DMS53 treated with DMSO at 0.1 percent for 48 hours (cell line): Measurements from ENCODE around the gene C1GALT1C1L.
"Not testable (repeated sequence)": the region's sequence is repeated elsewhere in the genome, so short reads cannot be mapped to it uniquely, and the experiment has no call there.

ENCODE experiments used
- DNase-seq: peaks from one replicate; lab custom pipeline; 2025; ENCODE audit not compliant: unreplicated experiment; lab: John Stamatoyannopoulos, UW

Gene C1GALT1C1L

DNA sequence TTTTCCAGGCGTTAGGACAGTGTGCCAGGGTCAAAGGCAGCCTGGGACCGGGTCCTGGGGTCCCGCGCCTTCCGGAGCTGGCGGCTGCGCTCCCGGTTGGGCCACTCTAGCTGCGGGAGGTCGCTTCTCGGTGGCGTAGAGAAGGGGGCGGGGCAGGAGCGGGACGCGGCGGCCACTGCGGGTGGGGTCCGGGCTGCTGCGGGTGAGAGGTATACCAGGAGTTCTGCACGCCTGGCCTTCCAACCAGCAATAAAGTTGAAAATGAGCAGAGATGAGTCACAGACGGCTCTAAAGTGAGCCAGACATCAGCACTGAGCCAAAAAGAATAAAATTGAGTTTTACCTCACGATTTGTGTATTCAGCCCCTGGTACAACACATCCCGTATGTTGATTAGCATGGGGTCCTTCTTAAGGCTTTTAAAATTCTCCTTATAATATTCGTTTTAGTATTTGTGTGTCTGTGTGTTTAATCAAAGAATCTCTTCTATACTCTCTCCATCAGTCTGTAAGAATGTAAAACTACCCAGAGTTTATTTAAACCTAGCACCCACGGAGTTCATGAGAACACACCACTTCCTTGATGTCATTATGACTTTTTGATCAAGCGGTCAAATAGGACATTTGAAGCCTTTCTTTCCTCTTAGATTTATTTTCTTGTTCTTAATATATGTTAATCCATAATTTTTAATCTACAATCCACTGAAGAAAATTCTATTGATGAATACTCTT is at the start of gene C1GALT1C1L:
C1GALT1C1L (minus strand) TSS at position 108 of the 729 bp plus-strand sequence; CDS start at position 1, 107 bp downstream.
- DNase-seq: peak; percentile 63

DNA sequence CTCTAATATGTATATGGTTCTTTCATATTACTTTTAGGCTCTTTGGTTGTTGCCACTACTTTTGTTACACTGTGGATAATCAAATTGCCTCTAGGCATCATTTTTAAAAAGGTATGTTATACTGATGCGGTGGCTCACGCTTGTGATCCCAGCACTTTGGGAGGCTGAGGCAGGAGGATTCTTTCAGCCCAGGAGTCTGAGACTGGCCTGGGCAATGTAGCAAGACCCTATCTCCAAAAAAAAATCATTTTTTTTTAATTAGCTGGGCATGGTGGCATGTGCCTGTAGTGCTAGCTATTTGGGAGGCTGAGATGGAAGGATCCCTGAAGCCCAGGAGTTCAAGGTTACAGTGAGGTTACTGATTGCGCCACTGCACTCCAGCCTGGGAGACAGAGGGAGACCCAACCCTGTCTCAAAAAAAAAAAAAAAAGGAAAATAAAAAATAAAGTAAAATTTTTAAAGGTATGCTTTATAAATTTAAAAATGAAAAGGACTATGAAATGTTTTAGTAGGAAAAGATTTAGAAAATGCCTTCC is 49.5 kb upstream of the C1GALT1C1L start:
- no peak for DNase-seq

DNA sequence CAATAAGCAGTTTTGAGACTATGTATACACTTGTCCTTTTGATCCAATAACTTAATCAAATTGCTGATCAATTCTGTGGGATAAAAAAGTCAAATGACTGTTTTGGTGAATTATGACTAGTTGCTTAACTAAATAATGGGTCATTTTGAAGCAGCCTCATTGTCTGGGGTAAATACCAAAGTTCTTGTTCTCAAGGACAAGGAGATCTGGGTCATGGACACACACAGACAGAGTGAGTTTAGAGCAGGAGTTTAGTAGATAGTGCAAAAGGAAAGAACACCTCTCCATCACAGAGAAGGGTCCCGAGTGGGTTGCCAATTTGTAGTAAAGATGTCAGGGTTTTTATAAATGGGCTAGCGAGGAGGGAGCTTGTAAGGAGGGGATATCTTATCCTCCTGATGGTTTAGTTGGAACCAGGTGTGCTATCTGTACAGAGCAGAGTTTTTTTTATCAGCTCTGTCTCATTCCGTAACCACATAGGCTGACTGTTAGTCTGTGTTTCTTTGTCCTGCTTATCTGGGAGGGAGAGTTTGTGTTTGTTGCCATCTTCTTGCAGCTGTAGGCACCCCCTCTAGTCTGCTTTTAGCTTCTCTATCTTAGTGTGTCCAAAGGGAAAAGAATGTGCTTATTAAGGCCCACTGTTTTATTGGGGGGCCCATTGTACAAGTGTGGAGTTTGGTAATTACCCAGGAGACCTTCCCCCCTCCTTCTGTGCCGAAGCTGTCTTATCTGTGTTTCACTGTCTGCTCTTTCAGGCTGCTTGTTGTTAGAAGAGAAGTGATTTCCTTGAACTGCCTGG is 48.7 kb upstream of the C1GALT1C1L start:
- DNase-seq: no peak

- no peak for DNase-seq
Observed at GRCh38 chr2:43718530-43719124, 42.4 kb upstream of the C1GALT1C1L start.

DNA sequence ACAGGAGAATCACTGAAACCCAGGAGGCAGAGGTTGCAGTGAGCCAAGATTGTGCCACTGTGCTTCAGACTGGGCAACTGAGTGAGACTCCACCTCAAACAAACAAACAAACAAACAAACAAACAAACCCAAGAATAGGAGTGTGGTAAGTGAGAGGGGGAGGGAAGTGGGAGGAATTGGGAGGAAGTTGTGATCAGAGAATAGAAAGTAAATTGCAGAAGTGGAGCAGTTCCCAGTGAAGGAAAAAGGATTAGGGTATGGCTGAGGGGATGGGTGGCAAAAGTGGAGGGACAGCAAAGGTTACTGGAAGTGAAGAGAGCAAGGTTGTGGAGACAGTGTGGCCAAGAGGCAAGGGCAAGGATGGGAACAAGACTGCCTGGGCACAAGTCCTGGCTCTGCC is 41.1 kb upstream of the C1GALT1C1L start:
- no peak for DNase-seq

DNA sequence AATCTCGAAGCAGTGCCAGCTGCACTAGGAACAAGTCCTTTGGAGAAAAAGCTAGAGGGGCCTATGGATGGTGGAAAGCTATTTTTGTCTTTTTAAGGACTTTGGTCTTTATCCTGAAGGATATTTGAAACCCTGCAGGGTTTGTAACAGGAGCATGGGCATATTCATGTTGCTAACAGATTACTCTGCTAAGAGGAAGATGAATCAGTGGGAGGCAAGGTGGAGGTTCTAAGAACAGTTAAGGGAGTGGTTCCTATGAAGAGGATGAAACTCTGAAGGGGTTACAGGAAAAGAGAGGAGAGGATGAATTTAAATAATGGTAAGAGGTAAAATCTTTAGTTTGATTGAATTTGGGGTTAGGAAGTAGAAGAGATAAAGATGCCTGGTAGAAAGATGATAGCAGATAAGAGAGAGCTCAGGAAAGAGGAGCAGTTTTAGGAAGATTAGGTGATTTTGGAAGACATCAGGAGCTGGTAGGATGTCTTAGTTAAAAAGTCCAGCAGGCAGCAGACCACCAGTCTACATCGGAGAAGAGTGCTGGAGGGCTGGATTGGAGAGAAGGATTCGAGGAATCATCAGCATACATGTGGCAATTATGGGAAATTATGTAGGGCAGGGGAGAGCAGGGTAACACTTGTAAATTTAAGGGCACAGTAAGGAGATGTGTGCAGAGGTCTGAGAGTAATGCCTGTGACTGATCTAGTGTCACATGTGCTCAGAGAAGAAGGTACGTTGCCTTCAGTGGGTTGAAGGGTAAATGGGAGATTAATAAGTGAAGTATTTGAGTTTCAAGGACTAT is 39.3 kb upstream of the C1GALT1C1L start:
- DNase-seq: no peak

DNA sequence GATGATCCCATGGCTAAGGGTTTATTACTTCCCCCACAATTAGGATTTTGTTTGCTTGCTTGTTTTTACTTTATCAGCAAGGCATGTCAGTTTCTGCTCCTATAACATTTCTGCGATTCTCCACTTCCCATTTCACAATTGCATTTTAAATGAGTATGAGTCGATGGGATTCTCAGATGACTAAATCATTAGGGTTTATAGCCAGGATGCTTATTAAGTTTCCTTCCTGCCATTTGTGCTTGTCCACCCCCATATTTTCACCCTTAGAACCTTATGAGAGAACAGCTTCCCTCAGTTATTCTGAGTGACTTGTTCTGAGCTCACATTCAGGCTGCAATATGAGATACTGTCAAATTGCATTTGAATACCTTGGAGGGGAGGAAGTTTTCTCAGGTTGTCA is 37.9 kb upstream of the C1GALT1C1L start:
- no peak for DNase-seq

- no peak for DNase-seq
Observed at GRCh38 chr2:43710866-43711265, 34.6 kb upstream of the C1GALT1C1L start.

DNA sequence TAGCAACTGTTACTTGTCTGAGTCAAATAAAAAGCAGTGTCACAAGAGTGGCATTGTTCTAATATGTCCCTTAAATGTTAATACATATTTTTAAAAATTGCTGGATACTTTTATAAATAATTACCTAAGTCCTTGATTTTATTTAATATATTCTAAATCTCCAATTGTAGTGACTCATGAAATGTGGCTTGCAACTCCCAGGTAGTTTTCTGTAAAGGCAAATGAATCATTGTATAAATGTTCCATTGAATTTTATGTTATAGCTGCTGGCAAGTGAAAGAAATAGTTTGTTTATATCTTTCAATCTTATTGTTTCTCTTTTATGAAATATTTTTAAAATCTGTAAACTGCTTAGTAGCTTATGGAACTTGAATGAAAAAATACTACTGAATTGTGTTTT is 32.7 kb upstream of the C1GALT1C1L start:
- DNase-seq: no peak

DNA sequence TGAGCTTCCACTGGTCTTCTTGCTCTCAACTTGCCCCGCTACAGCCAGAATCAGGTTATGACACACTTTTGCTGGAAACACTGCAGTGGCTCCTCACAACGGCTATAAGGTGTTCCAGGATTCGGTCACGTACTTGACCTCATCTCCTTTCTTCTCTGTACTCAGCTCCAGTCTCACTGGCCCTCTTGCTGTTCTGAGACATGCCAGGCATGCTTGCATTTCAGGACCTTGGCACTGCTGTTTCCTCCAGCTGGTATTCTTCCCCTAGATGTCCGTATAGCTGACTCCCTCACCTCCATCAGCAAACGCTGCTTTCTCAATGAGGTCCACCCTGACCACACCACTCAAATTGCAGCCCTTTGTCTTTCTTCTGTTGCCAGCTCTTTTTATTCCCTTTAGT is 31.9 kb upstream of the C1GALT1C1L start:
- no peak for DNase-seq

DNA sequence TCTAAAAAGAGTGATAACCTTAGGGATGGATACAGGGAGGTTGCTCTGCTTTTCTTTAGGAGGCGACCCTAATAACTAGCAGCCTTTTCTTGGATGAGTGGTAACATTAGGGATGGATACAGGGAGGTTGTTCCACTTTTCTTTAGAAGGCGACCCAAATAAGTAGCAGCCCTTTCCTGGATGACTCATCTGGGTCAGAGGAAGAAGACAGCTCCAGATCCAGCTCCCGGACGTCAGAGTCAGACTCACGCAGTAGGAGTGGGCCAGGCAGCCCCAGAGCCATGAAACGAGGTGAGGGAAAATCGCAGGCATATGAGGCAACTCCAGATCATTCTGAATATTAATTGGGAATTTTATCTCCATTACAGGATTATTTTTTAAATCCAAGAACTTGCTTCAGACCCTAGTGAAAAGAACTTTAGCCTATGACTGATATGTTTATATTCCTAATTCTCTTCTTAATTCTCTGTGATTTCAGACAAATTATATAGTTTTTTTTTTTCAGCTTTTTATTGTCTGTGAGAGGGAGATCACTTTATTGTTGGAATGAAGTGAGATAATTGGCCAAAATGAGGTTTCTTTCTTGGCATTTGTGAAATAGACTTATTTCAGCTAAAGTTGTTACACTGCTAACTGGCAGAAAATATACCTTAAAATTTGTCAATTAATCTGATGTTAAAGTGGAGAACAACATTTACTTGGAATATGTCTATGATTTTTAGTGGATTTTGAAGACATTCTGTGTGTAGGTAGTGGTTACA is 31.2 kb upstream of the C1GALT1C1L start:
- no peak for DNase-seq

DNA sequence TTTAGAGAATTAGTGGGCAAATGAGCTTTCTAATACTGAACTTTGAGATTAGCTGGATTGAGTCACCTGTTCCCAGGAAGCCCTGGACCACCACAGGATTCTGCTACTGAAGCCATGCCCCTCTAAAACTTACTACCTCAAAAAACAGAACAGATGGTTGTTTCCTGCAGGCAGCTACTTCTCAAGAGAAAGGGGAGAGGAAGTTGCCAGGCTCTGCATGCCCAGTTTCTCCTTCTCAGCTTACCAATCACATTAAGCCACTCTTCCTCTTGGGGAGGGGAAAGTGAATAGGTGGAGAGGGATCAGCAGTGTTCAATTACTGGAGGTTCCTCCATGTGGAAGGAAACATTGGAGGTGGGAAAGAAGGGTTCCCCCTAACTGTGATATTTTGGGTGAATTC is 24.9 kb upstream of the C1GALT1C1L start:
- DNase-seq: no peak

DNA sequence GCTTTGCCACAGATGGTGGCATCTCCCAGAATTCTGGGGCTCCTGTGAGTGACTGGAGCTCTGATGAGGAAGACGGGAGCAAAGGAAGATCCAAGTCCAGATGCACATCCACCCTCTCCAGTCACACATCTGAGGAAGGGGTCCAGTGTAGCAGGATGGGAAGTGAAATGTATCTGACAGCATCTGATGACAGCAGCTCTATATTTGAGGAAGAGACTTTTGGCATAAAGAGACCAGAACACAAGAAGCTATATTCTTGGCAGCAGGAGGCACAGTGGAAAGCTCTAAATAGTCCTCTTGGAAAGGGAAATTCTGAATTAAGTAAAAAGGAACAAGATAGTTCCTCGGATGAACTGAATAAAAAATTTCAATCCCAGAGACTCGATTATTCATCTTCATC is 23.5 kb upstream of the C1GALT1C1L start:
- DNase-seq: no peak

- not testable (repeated sequence) for DNase-seq
Observed at GRCh38 chr2:43698140-43698539, 21.9 kb upstream of the C1GALT1C1L start.

- DNase-seq: no peak
Observed at GRCh38 chr2:43692428-43692994, 16.3 kb upstream of the C1GALT1C1L start.

GRCh38 chr2:43689999-43690398 is 13.8 kb upstream of the C1GALT1C1L start:
- DNase-seq: no peak

DNA sequence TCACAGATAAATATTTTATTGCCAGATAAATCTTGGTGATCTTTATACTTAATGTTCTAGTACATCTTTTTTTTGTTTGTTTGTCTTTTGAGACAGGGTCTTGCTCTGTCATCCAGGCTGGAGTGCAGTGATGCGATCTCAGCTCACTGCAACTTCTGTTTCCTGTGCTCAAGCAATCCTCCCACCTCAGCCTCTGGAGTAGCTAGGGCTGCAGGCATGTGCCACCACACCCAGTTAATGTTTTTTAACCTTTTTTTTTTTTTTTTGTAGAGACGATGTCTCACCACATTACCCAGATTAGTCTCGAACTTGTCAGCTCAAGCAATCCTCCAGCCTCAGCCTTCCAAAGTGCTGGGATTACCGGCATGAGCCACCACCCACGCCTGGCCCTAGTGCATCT is 9.1 kb upstream of the C1GALT1C1L start:
- no peak for DNase-seq

- DNase-seq: not testable (repeated sequence)
Observed at GRCh38 chr2:43677783-43678182, 1.6 kb upstream of the C1GALT1C1L start.

GRCh38 chr2:43675646-43676321 is 445 bp downstream of the C1GALT1C1L start:
- peak; percentile 39 for DNase-seq
